Measurements from ENCODE around the gene CD177.
"Not testable (repeated sequence)": the region's sequence is repeated elsewhere in the genome, so short reads cannot be mapped to it uniquely, and the experiment has no call there.

The CD177 gene

GRCh38 chr19:43351998-43352746 is 1.3 kb upstream of the CD177 start:
- TF ChIP-seq CTCF (IDR thresholded peaks at IDR 0.05; ENCODE audit: low read depth, low read length, missing control alignments): no peak
- H3K4me3 ChIP-seq (replicated peaks; ENCODE audit: low read depth, low read length): no peak overlapping the region
- no peak for DNase-seq (ENCODE audit: extremely low read depth, low read depth)

GRCh38 chr19:43354305-43354627 is 780 bp downstream of the CD177 start:
- no peak overlapping the region for H3K4me3 ChIP-seq (replicated peaks; ENCODE audit: low read depth, low read length)
- no peak for DNase-seq (ENCODE audit: extremely low read depth, low read depth)
- no peak for TF ChIP-seq CTCF (IDR thresholded peaks at IDR 0.05; ENCODE audit: low read depth, low read length, missing control alignments)

DNA sequence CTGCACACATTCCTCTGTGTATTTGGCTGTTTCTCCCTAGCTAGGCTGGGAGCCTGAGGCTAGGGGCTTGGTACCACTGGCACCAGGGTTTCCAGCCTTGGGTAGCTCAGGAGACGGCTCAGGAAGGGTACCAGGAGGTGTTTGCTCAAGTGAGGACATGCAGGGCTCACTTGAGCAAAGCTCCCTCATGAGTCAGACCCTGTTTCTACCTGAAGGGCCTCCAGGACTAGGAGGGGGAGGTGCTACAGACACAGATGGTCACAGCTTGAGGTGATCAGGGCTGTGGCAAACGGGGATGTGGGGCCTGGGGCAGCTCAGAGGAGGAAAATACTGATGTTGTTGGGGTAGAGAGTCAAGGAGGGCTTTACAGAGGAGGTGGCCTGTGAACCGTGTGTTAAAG is 3.3 kb downstream of the CD177 start:
- not testable (repeated sequence) for H3K4me3 ChIP-seq (replicated peaks; ENCODE audit: low read depth, low read length)

DNA sequence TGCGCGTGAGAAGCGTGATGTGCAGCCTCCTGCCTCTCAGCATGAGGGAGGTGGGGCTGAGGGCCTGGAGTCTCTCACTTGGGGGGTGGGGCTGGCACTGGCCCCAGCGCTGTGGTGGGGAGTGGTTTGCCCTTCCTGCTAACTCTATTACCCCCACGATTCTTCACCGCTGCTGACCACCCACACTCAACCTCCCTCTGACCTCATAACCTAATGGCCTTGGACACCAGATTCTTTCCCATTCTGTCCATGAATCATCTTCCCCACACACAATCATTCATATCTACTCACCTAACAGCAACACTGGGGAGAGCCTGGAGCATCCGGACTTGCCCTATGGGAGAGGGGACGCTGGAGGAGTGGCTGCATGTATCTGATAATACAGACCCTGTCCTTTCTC is 8.7 kb downstream of the CD177 start:
- no peak overlapping the region for H3K4me3 ChIP-seq (replicated peaks; ENCODE audit: low read depth, low read length)
- peak; percentile 1 for DNase-seq (ENCODE audit: extremely low read depth, low read depth)
- no peak for TF ChIP-seq CTCF (IDR thresholded peaks at IDR 0.05; ENCODE audit: low read depth, low read length, missing control alignments)

More for the DNA sequence above, 3.3 kb downstream of the CD177 start:
- DNase-seq (ENCODE audit: extremely low read depth, low read depth): not testable (repeated sequence)

GRCh38 chr19:43362745-43363144 is 9.3 kb downstream of the CD177 start:
- no peak overlapping the region for H3K4me3 ChIP-seq (replicated peaks; ENCODE audit: low read depth, low read length)
- TF ChIP-seq CTCF (IDR thresholded peaks at IDR 0.05; ENCODE audit: low read depth, low read length, missing control alignments): no peak
- DNase-seq (ENCODE audit: extremely low read depth, low read depth): peak; percentile 0

DNA sequence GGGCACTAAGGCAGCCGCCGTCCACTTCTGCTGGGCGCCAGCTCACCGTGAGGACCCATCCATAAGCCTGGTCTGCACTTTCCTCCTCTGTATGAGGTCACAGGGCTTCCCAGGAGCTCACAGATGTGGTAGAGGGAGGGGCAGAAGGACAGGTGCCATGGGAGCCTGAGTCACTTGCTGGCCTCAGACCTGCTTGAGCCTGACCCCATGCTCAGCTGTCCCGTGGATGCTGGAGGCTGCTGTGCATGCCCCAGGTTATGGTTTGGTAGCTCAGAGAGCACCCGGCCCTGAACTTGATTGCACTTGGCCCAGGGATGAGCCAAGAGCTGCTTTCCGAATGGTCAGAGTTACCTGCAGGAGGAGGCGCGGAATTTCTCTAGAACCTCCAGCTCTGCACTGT is 12.2 kb downstream of the CD177 start:
- not testable (repeated sequence) for H3K4me3 ChIP-seq (replicated peaks; ENCODE audit: low read depth, low read length); DNase-seq (ENCODE audit: extremely low read depth, low read depth)

DNA sequence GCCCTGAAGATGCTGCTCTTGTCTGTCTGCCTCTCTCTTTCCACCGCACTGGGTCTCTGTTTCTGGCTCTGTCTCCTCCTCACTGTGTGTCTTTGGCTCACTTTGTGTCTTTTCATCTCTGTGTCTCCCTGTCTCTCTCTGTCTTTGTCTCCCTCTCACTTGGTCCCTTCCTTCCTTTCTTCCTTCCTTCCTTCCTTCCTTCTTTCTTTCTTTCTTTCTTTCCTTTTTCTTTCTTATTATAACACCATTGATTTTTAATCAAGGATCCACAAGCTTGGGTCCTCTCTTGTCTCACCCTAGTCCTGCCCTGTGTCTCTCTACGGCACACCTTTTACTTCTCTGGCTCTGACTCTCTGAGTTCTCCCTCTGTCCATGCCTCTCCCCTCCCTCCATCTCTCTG is 14.3 kb downstream of the CD177 start:
- H3K4me3 ChIP-seq (replicated peaks; ENCODE audit: low read depth, low read length): no peak overlapping the region
- TF ChIP-seq CTCF (IDR thresholded peaks at IDR 0.05; ENCODE audit: low read depth, low read length, missing control alignments): no peak

DNA sequence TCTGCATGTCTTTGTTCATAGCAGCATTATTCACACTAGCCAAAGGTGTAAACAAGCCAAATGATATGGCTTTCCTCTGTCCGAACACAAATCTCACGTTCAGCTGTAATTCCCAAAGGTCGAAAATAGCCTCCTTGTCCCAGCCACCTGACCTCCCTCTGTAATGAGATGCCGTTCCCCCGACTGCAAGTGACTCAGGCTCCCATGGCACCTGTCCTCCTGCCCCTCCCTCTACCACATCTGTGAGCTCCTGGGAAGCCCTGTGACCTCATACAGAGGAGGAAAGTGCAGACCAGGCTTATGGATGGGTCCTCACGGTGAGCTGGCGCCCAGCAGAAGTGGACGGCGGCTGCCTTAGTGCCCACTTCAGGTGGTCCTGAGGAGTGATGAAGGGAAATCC is 15.4 kb downstream of the CD177 start:
- not testable (repeated sequence) for H3K4me3 ChIP-seq (replicated peaks; ENCODE audit: low read depth, low read length); DNase-seq (ENCODE audit: extremely low read depth, low read depth)

More for the DNA sequence above, 14.3 kb downstream of the CD177 start:
- DNase-seq (ENCODE audit: extremely low read depth, low read depth): no peak
